Chondrocyte (in vitro differentiated cells): ENCODE measurements around the gene OR52B6. TPM values are rescaled to one million over a fixed set of nuclear protein-coding genes. Genes with fewer than 3 reads are reported as not detected.

Source experiments
- DNase-seq: peaks from one replicate; pipeline ENCODE4 v3.0.0; 2021; ENCODE audit warnings: mixed read lengths, low spot score
- H3K27ac Mint-ChIP-seq: one replicate; pipeline ENCODE4 v1.8.0; 2021; ENCODE audit warnings: mild to moderate bottlenecking, moderate library complexity, mixed read lengths; ENCODE audit not compliant: unreplicated experiment
- H3K27me3 Mint-ChIP-seq: 2 replicates; pipeline ENCODE4 v1.8.0; 2021; ENCODE audit warnings: low read depth, mixed read lengths
- H3K36me3 Mint-ChIP-seq: 2 replicates; pipeline ENCODE4 v1.8.0; 2021; ENCODE audit warnings: low read depth, mixed read lengths
- H3K4me1 Mint-ChIP-seq: 2 replicates; pipeline ENCODE4 v1.8.0; 2021; ENCODE audit warnings: low read depth, mild to moderate bottlenecking, mixed read lengths
- H3K4me3 Mint-ChIP-seq: one replicate; pipeline ENCODE4 v1.8.0; 2021; ENCODE audit warnings: mild to moderate bottlenecking, moderate library complexity, mixed read lengths; ENCODE audit not compliant: unreplicated experiment
- H3K9me3 Mint-ChIP-seq: 2 replicates; pipeline ENCODE4 v1.8.0; 2021; ENCODE audit warnings: low read depth, mixed read lengths
- total RNA-seq: library from RNA; stranded (reverse); gene quantifications from 3 replicates; pipeline ENCODE4 v1.2.1, GENCODE V29; 2021
- TF ChIP-seq, protein P1 (sequence below): fragments of 200-600 bp; sonication (generic); IDR thresholded peaks from 2 replicates; pipeline ENCODE4 v1.5.0; 2021; ENCODE audit warnings: antibody characterized with exemption, mild to moderate bottlenecking, moderate library complexity

The OR52B6 gene
- total RNA-seq, 1 donor from 2014 or later, result not detected

DNA sequence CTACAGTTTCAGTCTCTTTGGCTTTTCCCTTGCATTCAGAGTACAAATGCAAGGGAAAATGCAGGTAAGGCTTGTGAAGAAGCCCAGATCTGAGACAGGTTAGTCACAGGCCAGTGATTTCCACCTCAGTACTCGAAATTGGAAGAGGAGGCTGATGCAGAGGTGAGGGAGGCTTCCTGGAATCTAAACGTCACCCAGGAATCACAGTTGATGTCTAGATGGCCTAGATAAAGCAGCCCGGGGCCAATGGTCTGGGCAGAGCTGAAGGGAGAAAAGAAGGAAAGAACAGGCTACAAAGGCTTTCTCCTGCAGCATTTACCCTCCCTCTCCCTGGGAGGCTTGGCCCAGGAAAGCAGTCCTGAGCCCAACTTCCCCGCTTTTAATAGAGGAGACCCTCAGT is 24.2 kb downstream of the OR52B6 start:
- no peak for DNase-seq
- H3K9me3 Mint-ChIP-seq, result no peaks in the 10 kb centered on the region
- peaks cover 37% of the 10 kb centered on the region for H3K4me1 Mint-ChIP-seq
- no peak overlapping the region for H3K4me3 Mint-ChIP-seq
- no peak overlapping the region for H3K27ac Mint-ChIP-seq
- TF ChIP-seq, protein P1, sequence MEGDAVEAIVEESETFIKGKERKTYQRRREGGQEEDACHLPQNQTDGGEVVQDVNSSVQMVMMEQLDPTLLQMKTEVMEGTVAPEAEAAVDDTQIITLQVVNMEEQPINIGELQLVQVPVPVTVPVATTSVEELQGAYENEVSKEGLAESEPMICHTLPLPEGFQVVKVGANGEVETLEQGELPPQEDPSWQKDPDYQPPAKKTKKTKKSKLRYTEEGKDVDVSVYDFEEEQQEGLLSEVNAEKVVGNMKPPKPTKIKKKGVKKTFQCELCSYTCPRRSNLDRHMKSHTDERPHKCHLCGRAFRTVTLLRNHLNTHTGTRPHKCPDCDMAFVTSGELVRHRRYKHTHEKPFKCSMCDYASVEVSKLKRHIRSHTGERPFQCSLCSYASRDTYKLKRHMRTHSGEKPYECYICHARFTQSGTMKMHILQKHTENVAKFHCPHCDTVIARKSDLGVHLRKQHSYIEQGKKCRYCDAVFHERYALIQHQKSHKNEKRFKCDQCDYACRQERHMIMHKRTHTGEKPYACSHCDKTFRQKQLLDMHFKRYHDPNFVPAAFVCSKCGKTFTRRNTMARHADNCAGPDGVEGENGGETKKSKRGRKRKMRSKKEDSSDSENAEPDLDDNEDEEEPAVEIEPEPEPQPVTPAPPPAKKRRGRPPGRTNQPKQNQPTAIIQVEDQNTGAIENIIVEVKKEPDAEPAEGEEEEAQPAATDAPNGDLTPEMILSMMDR, result no peak
- peaks cover 1% of the 10 kb centered on the region for H3K36me3 Mint-ChIP-seq
- no peaks in the 10 kb centered on the region for H3K27me3 Mint-ChIP-seq

DNA sequence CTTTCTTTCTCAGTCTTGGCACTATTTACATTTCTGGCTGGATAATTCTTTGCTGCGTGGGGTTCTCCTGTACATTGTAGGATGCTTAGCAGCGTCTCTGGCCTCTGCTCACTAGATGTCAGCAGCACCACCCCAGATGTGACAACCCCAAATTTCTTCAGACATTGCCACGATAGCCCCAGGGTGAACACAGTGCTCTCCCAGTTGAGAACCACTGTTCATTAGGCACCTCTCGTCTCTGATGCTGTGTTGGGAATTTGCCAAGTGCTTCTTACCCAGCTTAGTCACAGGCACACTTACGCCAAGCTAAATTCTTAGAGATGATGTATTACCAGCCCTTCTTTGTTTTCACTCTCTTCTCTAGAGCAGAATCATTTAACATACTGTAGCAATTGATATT is 25.2 kb downstream of the OR52B6 start:
- DNase-seq, result no peak
- TF ChIP-seq, protein P1, result peak; percentile 50
- Mint-ChIP-seq H3K27me3 (no peaks in the 10 kb centered on the region), H3K27ac (peak overlapping the region; percentile 79), H3K4me3 (no peak overlapping the region), H3K36me3 (peaks cover 1% of the 10 kb centered on the region), H3K9me3 (no peaks in the 10 kb centered on the region), H3K4me1 (peaks cover 32% of the 10 kb centered on the region)

DNA sequence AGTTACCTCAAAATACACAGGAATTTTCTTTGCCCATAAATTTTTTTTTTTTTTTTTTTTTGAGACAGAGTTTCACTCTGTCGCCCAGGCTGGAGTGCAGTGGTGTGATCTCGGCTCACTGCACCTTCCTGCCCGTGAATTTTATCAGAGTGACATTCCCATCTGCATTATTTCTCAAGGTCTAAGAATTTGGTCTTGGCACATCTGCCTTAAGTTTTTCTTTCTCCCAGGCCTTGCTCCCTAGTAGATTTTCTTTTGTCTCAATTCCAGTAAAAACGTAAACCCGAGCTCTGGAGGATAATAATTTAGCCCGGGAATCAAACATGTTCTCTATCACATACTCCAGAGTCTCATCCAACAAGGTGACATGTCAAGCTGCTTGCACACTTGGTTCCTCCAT is 28.1 kb downstream of the OR52B6 start:
- Mint-ChIP-seq H3K9me3 (no peaks in the 10 kb centered on the region), H3K4me3 (no peak overlapping the region), H3K27me3 (no peaks in the 10 kb centered on the region), H3K4me1 (peaks cover 24% of the 10 kb centered on the region), H3K27ac (peak overlapping the region; percentile 29), H3K36me3 (no peaks in the 10 kb centered on the region)
- DNase-seq, result no peak
- TF ChIP-seq, protein P1, result no peak

DNA sequence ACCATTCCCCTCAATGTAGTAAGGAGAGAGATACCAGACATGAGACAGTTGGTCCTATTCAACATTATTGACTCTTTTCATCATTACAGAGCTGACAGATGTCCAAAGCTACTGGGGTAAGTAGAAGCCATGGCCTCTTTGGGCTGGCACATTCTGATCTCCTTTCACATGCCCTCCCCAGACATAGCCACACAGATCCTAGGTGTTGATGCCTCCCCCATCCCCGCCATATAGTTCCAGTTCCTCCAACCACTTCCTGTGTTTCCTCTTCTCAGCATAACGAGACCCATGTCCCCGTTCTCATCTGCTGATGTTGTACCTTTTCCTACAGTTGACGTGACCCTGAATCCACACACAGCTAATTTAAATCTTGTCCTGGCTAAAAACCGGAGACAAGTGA is 29.8 kb downstream of the OR52B6 start:
- H3K9me3 Mint-ChIP-seq, result no peaks in the 10 kb centered on the region
- H3K27ac Mint-ChIP-seq, result no peak overlapping the region
- peaks cover 19% of the 10 kb centered on the region for H3K4me1 Mint-ChIP-seq
- no peaks in the 10 kb centered on the region for H3K36me3 Mint-ChIP-seq
- H3K27me3 Mint-ChIP-seq, result no peaks in the 10 kb centered on the region
- H3K4me3 Mint-ChIP-seq, result no peak overlapping the region
- DNase-seq, result no peak
- TF ChIP-seq, protein P1, result no peak

DNA sequence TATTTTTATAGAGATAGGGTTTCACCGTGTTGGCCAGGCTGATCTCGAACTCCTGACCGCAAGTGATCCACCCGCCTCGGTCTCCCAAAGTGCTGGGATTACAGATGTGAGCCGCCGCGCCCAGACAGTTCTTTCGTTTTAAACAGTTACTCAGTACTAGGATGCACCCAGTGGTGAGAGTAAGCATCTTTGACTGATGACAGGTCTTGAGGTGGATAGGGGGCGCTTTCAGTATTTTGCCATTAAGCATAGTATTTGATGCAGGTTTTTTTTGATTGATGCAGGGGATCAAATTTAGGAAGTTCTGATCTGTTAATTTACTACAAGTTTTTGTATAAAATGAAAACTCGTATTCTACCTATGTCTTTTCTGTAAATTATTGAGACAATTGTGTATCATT is 30.9 kb downstream of the OR52B6 start:
- peaks cover 8% of the 10 kb centered on the region for H3K4me1 Mint-ChIP-seq
- DNase-seq, result no peak
- no peaks in the 10 kb centered on the region for H3K36me3 Mint-ChIP-seq
- TF ChIP-seq, protein P1, result no peak
- H3K9me3 Mint-ChIP-seq, result no peaks in the 10 kb centered on the region
- no peak overlapping the region for H3K27ac Mint-ChIP-seq
- H3K27me3 Mint-ChIP-seq, result no peaks in the 10 kb centered on the region
- no peak overlapping the region for H3K4me3 Mint-ChIP-seq
